ENCODE results near the gene TENM4.

The TENM4 gene

GRCh38 chr11:78796956-78797355 is 643.9 kb downstream of the TENM4 start:
- no peak for DNase-seq (ENCODE audit: low spot score)
- TF ChIP-seq, protein P1, sequence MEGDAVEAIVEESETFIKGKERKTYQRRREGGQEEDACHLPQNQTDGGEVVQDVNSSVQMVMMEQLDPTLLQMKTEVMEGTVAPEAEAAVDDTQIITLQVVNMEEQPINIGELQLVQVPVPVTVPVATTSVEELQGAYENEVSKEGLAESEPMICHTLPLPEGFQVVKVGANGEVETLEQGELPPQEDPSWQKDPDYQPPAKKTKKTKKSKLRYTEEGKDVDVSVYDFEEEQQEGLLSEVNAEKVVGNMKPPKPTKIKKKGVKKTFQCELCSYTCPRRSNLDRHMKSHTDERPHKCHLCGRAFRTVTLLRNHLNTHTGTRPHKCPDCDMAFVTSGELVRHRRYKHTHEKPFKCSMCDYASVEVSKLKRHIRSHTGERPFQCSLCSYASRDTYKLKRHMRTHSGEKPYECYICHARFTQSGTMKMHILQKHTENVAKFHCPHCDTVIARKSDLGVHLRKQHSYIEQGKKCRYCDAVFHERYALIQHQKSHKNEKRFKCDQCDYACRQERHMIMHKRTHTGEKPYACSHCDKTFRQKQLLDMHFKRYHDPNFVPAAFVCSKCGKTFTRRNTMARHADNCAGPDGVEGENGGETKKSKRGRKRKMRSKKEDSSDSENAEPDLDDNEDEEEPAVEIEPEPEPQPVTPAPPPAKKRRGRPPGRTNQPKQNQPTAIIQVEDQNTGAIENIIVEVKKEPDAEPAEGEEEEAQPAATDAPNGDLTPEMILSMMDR (IDR thresholded peaks at IDR 0.05; ENCODE audit: extremely low read depth, missing control alignments), result no peak

- no peak for DNase-seq (ENCODE audit: low spot score)
- TF ChIP-seq, protein P1 (IDR thresholded peaks at IDR 0.05; ENCODE audit: extremely low read depth, missing control alignments), result no peak
Observed at GRCh38 chr11:78795621-78796261, 645.1 kb downstream of the TENM4 start.

GRCh38 chr11:78791964-78792363 is 648.9 kb downstream of the TENM4 start:
- TF ChIP-seq, protein P1 (IDR thresholded peaks at IDR 0.05; ENCODE audit: extremely low read depth, missing control alignments), result no peak

GRCh38 chr11:78791254-78791653 is 649.6 kb downstream of the TENM4 start:
- TF ChIP-seq, protein P1 (IDR thresholded peaks at IDR 0.05; ENCODE audit: extremely low read depth, missing control alignments), result no peak

More at GRCh38 chr11:78791964-78792363, 648.9 kb downstream of the TENM4 start:
- no peak for DNase-seq (ENCODE audit: low spot score)

DNA sequence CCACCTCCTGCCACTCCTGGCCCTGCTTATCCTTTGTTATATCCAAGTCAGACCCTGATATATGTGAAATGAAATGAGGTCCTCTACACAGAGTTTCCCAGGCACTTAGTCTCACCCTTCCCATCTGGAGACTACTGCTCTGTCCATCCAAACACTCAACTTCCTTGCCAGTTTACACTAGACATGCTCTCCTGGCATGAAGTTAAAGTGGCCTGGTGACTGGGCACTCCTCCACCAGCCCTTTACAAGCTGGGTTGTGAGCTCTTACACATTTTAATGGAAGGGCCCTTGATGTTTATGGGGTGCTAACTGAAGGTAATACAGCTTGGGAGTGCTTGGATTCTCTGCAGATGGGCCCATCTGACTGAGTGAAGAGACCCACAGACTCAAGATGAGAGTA is 650.0 kb downstream of the TENM4 start:
- TF ChIP-seq, protein P1 (IDR thresholded peaks at IDR 0.05; ENCODE audit: extremely low read depth, missing control alignments), result no peak
- no peak for DNase-seq (ENCODE audit: low spot score)

More at GRCh38 chr11:78791254-78791653, 649.6 kb downstream of the TENM4 start:
- DNase-seq (ENCODE audit: low spot score), result no peak

DNA sequence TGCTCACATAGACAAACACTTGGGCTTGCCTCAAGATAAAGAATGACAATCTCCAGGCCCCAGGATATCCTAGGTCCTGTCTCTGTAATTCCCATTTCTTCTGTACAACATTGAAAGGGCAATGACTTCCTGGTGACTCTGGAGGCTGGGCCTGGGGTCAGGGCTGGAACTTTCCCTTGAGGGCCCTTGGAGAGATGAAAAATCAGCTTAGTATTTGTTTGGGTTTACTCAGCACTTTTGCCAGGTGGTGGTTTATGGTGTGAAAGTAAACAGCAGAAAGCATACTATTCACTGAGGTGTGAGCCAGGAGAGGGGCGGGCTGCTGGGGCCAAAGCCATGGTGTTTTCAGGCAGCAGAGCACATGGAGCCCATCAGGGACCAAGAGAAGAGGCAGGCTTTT is 651.5 kb downstream of the TENM4 start:
- DNase-seq (ENCODE audit: low spot score), result no peak
- TF ChIP-seq, protein P1 (IDR thresholded peaks at IDR 0.05; ENCODE audit: extremely low read depth, missing control alignments), result no peak

DNA sequence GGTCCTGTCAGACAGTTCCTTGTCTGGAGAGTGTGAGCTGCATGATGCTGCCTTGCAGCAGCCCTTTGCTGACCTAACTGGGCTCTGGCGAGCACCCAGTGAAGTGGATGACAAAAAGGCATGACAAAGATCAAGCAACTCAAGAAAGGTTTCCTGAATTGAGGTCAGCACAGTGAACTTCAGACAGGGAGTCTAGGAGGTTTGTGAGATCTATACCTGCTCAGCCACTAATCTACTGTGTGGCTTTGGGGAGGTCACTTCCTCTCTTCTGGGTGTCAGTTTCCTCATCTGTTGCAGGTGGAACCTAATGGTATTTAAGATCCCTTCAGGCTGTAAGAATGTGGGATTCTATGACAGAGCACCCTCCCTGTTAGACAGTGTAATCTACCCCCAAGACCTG is 652.3 kb downstream of the TENM4 start:
- no peak for DNase-seq (ENCODE audit: low spot score)

More for the DNA sequence above, 652.3 kb downstream of the TENM4 start:
- TF ChIP-seq, protein P1 (IDR thresholded peaks at IDR 0.05; ENCODE audit: extremely low read depth, missing control alignments), result no peak

All from GM20000 (cell line).